SK-N-SH (cell line): ENCODE results near the gene TMC1. TPM values are rescaled to one million over a fixed set of nuclear protein-coding genes. Genes with fewer than 3 reads are reported as not detected.

Experiments used
- CTCF ChIA-PET: fragments of 300-600, 350-600 bp; formaldehyde crosslinking; extraction: SDS; loops from one replicate; lab custom pipeline; 2021; lab: Yijun Ruan, JAX
- POLR2A ChIA-PET: fragments of 350-600 bp; sonication (Branson Sonifier 250); formaldehyde crosslinking; extraction: SDS; loops from one replicate; lab custom pipeline; 2020; ENCODE audit warnings: antibody characterized with exemption, inconsistent platforms; lab: Yijun Ruan, JAX
- DNase-seq: peaks from one replicate; pipeline ENCODE4 v3.0.0; 2012
- H2AFZ ChIP-seq: fragments of 200-600 bp; sonication (generic); 2 replicates; pipeline ENCODE4 v1.8.1; 2016; ENCODE audit warnings: antibody characterized with exemption, mild to moderate bottlenecking, low read depth
- H3F3A ChIP-seq: fragments of 200-600 bp; sonication (generic); replicated peaks from 2 replicates; pipeline ENCODE3; 2016; ENCODE audit warnings: antibody characterized with exemption, mild to moderate bottlenecking; ENCODE audit not compliant: insufficient read depth
- H3K27ac ChIP-seq, 2 experiments: fragments of 200-500 bp in 1 of 2; fragments of 200-600 bp in 1 of 2; sonication (Bioruptor generic) in 1 of 2; sonication (generic), shearing (Covaris generic) in 1 of 2; 2 replicates each; pipeline versions ENCODE4 v1.5.1 to v1.6.1; 2014 to 2016; ENCODE audit warnings: low read depth in 2 of 2, inconsistent platforms in 1 of 2, low read length in 1 of 2, mild to moderate bottlenecking in 1 of 2, mixed read lengths in 1 of 2
- H3K27me3 ChIP-seq: fragments of 200-600 bp; sonication (generic), shearing (Covaris generic); 2 replicates; pipeline ENCODE4 v1.6.1; 2016; ENCODE audit warnings: mixed run types; ENCODE audit not compliant: insufficient read depth
- H3K36me3 ChIP-seq, 2 experiments: fragments of 200-500 bp in 1 of 2; fragments of 200-600 bp in 1 of 2; sonication (Bioruptor generic) in 1 of 2; sonication (generic) in 1 of 2; replicated peaks in 1 of 2; 2 replicates each; pipeline versions ENCODE3 to v1.5.1; 2014 to 2016; ENCODE audit warnings: low read length in 1 of 2, mild to moderate bottlenecking in 1 of 2; ENCODE audit not compliant: insufficient read depth in 2 of 2, control insufficient read depth in 1 of 2
- H3K4me1 ChIP-seq, 2 experiments: fragments of 200-500 bp in 1 of 2; fragments of 200-600 bp in 1 of 2; sonication (Bioruptor generic) in 1 of 2; sonication (generic), shearing (Covaris generic) in 1 of 2; 2 replicates each; pipeline versions ENCODE4 v1.5.1 to v1.6.1; 2014 to 2016; ENCODE audit warnings: low read depth in 1 of 2, low read length in 1 of 2, mixed run types in 1 of 2; ENCODE audit not compliant: insufficient read depth in 2 of 2, control insufficient read depth in 1 of 2
- H3K4me2 ChIP-seq: fragments of 200-600 bp; sonication (generic), shearing (Covaris generic); 2 replicates; pipeline ENCODE4 v1.6.1; 2017; ENCODE audit warnings: mixed run types
- H3K4me3 ChIP-seq, 2 experiments: fragments of 200-500 bp in 1 of 2; fragments of 200-600 bp in 1 of 2; sonication (Bioruptor generic) in 1 of 2; sonication (generic), shearing (Covaris generic) in 1 of 2; 2 replicates each; pipeline versions ENCODE4 v1.5.1 to v1.8.1; 2014 to 2016; ENCODE audit warnings: low read depth in 2 of 2, inconsistent platforms in 1 of 2, low read length in 1 of 2, mild to moderate bottlenecking in 1 of 2, mixed read lengths in 1 of 2, moderate library complexity in 1 of 2
- H3K79me2 ChIP-seq: fragments of 200-600 bp; sonication (generic); 2 replicates; pipeline ENCODE4 v1.8.1; 2017; ENCODE audit warnings: mild to moderate bottlenecking; ENCODE audit not compliant: insufficient read depth
- H3K9ac ChIP-seq: fragments of 200-600 bp; sonication (generic); 2 replicates; pipeline ENCODE4 v1.6.1; 2017; ENCODE audit warnings: mixed run types
- H3K9me2 ChIP-seq: fragments of 200-600 bp; sonication (generic); 2 replicates; pipeline ENCODE4 v1.6.1; 2017; ENCODE audit warnings: mixed run types
- H3K9me3 ChIP-seq: fragments of 200-600 bp; sonication (generic); 2 replicates; pipeline ENCODE4 v1.6.1; 2017; ENCODE audit warnings: mixed run types, mild to moderate bottlenecking, moderate library complexity
- H4K20me1 ChIP-seq: fragments of 200-600 bp; sonication (generic); 2 replicates; pipeline ENCODE4 v1.6.1; 2017; ENCODE audit warnings: mild to moderate bottlenecking, mixed run types; ENCODE audit not compliant: insufficient read depth
- ELF1 ChIP-seq: IDR thresholded peaks from 2 replicates; pipeline ENCODE4 v1.4.0; 2012
- FOSL2 ChIP-seq: IDR thresholded peaks from 2 replicates; pipeline ENCODE4 v1.4.0; 2012; ENCODE audit warnings: low read depth, mild to moderate bottlenecking, moderate library complexity, borderline replicate concordance
- FOXJ3 ChIP-seq: sonication (generic); formaldehyde crosslinking; IDR thresholded peaks from 2 replicates; pipeline ENCODE4 v1.5.1; 2020; ENCODE audit warnings: mild to moderate bottlenecking, missing genetic modification reagents
- GABPA ChIP-seq: IDR thresholded peaks from 2 replicates; pipeline ENCODE4 v1.4.0; 2012; ENCODE audit warnings: low read depth, mild to moderate bottlenecking
- JUND ChIP-seq: IDR thresholded peaks from 2 replicates; pipeline ENCODE4 v1.4.0; 2012
- NRF1 ChIP-seq: IDR thresholded peaks from 2 replicates; pipeline ENCODE4 v1.6.1; 2012; ENCODE audit warnings: low read depth, mild to moderate bottlenecking, low read length
- POLR2AphosphoS5 ChIP-seq: IDR thresholded peaks from 2 replicates; pipeline ENCODE4 v1.6.1; 2012; ENCODE audit warnings: low read depth, low read length
- RCOR1 ChIP-seq: fragments of 150-350 bp; IDR thresholded peaks from 2 replicates; pipeline ENCODE4 v1.6.1; 2017; ENCODE audit warnings: antibody characterized with exemption, low read length
- RFX5 ChIP-seq: IDR thresholded peaks from 2 replicates; pipeline ENCODE4 v1.6.1; 2012; ENCODE audit warnings: mild to moderate bottlenecking, improper control_type of control experiment, low read length
- SIN3A ChIP-seq: IDR thresholded peaks from 2 replicates; pipeline ENCODE4 v1.6.1; 2012; ENCODE audit warnings: low read depth, mild to moderate bottlenecking, low read length, moderate library complexity, borderline replicate concordance
- TAF1 ChIP-seq: IDR thresholded peaks from 2 replicates; pipeline ENCODE4 v1.6.1; 2012; ENCODE audit warnings: low read depth, mild to moderate bottlenecking, low read length, moderate library complexity, borderline replicate concordance
- TCF12 ChIP-seq: IDR thresholded peaks from 2 replicates; pipeline ENCODE4 v1.4.0; 2012
- TEAD4 ChIP-seq: IDR thresholded peaks from 2 replicates; pipeline ENCODE4 v1.4.0; 2012; ENCODE audit warnings: mild to moderate bottlenecking, borderline replicate concordance; ENCODE audit not compliant: insufficient read depth
- YY1 ChIP-seq: IDR thresholded peaks from 2 replicates; pipeline ENCODE4 v1.4.0; 2012; ENCODE audit warnings: low read depth, mild to moderate bottlenecking
- WGBS: methylation state at CpG from one replicate; pipeline ENCODE4 v1.1.6; 2017; ENCODE audit warnings: low lambda C conversion rate; 5-methylcytosine and 5-hydroxymethylcytosine counted together
- polyA plus RNA-seq, 3 experiments: library from polyadenylated mRNA; depleted of rRNA; stranded (reverse); fragments of >200 nt; gene quantifications; 2 replicates each; pipeline ENCODE4 v1.2.3, GENCODE V29; 2012
- TF ChIP-seq, protein P1 (sequence below): fragments of 200-600 bp; sonication (generic); IDR thresholded peaks from 2 replicates; pipeline ENCODE4 v1.6.1; 2017; ENCODE audit warnings: antibody characterized with exemption, mild to moderate bottlenecking, moderate library complexity
- TF ChIP-seq, protein P2 (sequence below): IDR thresholded peaks from 2 replicates; pipeline ENCODE4; 2012
- TF ChIP-seq, protein P3 (sequence below): IDR thresholded peaks from 2 replicates; pipeline ENCODE4 v1.6.1; 2012; ENCODE audit warnings: mild to moderate bottlenecking, low read depth, low read length, moderate library complexity
- TF ChIP-seq, protein P4 (sequence below): fragments of 150-350 bp; IDR thresholded peaks from 2 replicates; pipeline ENCODE4 v1.6.1; 2016; ENCODE audit warnings: mild to moderate bottlenecking, low read depth, low read length

Gene TMC1
- polyA plus RNA-seq, 1 of the 3 experiments (the other 2 are of a cell fraction), result not detected

DNA sequence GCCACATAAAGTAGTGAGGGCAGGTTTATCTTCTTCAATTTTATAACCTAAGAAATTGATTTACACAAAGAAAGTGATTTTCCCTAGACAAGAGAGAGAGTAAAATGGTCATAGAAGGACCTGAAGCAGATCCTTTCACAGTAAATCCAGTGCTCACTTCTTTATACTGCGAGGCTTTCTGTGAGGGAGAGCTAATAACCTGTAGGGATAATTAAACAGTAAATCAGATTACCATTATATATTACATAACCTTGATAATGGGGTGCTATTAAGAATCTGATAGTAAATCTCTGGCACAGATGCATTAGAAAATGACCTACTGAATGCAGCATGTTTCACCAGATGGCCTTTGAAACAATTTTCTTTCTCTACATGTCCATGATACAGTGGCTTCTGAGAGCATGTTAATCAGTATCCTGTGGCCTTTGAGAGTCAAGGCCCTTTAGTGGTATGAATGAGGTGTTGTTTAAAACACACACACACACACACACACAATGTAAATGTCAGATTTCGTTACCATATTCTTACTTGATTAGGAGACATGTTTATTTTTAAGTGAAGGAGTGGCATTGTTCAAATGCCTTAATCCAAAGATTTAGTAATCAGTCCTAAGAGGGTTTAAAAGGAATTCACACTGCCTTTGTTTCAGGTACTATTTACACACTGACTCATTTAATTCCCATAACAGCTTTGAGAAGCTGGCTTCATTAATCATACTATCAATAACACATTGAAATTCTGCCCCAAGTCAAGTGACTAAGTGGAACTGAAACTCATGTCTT lies 306.7 kb downstream of the TMC1 start (continued):
- TF ChIP-seq, protein P1, sequence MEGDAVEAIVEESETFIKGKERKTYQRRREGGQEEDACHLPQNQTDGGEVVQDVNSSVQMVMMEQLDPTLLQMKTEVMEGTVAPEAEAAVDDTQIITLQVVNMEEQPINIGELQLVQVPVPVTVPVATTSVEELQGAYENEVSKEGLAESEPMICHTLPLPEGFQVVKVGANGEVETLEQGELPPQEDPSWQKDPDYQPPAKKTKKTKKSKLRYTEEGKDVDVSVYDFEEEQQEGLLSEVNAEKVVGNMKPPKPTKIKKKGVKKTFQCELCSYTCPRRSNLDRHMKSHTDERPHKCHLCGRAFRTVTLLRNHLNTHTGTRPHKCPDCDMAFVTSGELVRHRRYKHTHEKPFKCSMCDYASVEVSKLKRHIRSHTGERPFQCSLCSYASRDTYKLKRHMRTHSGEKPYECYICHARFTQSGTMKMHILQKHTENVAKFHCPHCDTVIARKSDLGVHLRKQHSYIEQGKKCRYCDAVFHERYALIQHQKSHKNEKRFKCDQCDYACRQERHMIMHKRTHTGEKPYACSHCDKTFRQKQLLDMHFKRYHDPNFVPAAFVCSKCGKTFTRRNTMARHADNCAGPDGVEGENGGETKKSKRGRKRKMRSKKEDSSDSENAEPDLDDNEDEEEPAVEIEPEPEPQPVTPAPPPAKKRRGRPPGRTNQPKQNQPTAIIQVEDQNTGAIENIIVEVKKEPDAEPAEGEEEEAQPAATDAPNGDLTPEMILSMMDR, result no peak
- TF ChIP-seq TCF12 (no peak), POLR2AphosphoS5 (no peak), TAF1 (no peak), JUND (no peak), TEAD4 (no peak), NRF1 (no peak)

DNA sequence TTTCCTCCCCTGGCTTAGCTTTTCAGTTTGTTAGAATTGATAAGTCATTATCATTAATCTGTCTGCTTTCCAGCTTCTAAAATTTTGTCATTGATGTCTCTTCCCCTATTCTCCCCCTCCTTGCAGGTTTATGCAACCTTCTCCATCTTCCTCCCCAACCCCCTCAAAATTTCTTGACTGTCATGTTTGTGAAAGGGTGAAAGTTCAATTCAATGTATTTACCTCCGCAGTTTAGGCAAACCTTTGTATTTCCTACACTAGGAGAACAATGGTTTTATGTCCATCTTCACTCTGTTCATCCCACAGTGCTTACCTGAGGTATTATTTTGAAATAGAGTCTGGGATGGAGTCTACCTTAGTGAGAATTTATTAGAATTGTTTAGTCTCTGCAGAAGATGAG lies 313.6 kb downstream of the TMC1 start:
- Histone ChIP-seq H3K4me3 (no peak overlapping the region), H3K36me3 (no peaks in the 10 kb centered on the region), H3F3A (no peaks in the 10 kb centered on the region), H3K4me1 (no peaks in the 10 kb centered on the region), H3K4me2 (no peak overlapping the region), H3K9ac (no peak overlapping the region), H3K27ac (no peak overlapping the region), H2AFZ (no peak overlapping the region), H4K20me1 (no peaks in the 10 kb centered on the region), H3K27me3 (no peaks in the 10 kb centered on the region; the same call in 1 of the 2 replicates), H3K79me2 (no peaks in the 10 kb centered on the region), H3K9me2 (no peaks in the 10 kb centered on the region), H3K9me3 (no peaks in the 10 kb centered on the region)
- CTCF ChIA-PET, result no interaction called here
- POLR2A ChIA-PET, result no interaction called here
- DNase-seq, result no peak
- TF ChIP-seq FOSL2, result no peak
- TF ChIP-seq JUND, result no peak
- TF ChIP-seq GABPA, result no peak
- no peak for TF ChIP-seq ELF1
- TF ChIP-seq YY1, result no peak
- no peak for TF ChIP-seq SIN3A
- TF ChIP-seq RCOR1, result no peak
- no peak for TF ChIP-seq FOXJ3 (CRISPR knock-in tag)
- TF ChIP-seq, protein P2, sequence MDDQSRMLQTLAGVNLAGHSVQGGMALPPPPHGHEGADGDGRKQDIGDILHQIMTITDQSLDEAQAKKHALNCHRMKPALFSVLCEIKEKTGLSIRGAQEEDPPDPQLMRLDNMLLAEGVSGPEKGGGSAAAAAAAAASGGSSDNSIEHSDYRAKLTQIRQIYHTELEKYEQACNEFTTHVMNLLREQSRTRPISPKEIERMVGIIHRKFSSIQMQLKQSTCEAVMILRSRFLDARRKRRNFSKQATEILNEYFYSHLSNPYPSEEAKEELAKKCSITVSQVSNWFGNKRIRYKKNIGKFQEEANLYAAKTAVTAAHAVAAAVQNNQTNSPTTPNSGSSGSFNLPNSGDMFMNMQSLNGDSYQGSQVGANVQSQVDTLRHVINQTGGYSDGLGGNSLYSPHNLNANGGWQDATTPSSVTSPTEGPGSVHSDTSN, result no peak
- TF ChIP-seq, protein P3, sequence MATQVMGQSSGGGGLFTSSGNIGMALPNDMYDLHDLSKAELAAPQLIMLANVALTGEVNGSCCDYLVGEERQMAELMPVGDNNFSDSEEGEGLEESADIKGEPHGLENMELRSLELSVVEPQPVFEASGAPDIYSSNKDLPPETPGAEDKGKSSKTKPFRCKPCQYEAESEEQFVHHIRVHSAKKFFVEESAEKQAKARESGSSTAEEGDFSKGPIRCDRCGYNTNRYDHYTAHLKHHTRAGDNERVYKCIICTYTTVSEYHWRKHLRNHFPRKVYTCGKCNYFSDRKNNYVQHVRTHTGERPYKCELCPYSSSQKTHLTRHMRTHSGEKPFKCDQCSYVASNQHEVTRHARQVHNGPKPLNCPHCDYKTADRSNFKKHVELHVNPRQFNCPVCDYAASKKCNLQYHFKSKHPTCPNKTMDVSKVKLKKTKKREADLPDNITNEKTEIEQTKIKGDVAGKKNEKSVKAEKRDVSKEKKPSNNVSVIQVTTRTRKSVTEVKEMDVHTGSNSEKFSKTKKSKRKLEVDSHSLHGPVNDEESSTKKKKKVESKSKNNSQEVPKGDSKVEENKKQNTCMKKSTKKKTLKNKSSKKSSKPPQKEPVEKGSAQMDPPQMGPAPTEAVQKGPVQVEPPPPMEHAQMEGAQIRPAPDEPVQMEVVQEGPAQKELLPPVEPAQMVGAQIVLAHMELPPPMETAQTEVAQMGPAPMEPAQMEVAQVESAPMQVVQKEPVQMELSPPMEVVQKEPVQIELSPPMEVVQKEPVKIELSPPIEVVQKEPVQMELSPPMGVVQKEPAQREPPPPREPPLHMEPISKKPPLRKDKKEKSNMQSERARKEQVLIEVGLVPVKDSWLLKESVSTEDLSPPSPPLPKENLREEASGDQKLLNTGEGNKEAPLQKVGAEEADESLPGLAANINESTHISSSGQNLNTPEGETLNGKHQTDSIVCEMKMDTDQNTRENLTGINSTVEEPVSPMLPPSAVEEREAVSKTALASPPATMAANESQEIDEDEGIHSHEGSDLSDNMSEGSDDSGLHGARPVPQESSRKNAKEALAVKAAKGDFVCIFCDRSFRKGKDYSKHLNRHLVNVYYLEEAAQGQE, result no peak
- TF ChIP-seq, protein P4, sequence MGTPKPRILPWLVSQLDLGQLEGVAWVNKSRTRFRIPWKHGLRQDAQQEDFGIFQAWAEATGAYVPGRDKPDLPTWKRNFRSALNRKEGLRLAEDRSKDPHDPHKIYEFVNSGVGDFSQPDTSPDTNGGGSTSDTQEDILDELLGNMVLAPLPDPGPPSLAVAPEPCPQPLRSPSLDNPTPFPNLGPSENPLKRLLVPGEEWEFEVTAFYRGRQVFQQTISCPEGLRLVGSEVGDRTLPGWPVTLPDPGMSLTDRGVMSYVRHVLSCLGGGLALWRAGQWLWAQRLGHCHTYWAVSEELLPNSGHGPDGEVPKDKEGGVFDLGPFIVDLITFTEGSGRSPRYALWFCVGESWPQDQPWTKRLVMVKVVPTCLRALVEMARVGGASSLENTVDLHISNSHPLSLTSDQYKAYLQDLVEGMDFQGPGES, result no peak
- no peak for TF ChIP-seq RFX5
- WGBS, result 3% methylated on average over 1 of the region's 1 CpG
